ENCODE measurements around the gene INTS14. TPM values are rescaled to one million over a fixed set of nuclear protein-coding genes. Genes with fewer than 3 reads are reported as not detected.

Gene INTS14
- total and polyA plus RNA-seq, 2 experiments from 2014 or later: 25.0 to 30.9 TPM

- H3K27ac ChIP-seq: no peak overlapping the region
- H3K36me3 ChIP-seq: peaks cover 71% of the 10 kb centered on the region
- DNase-seq (ENCODE audit: low read depth in 1 of 2, low spot score in 1 of 2): no peak
- H3K4me1 ChIP-seq (ENCODE audit: low read depth): peaks cover 9% of the 10 kb centered on the region
- H3K9me3 ChIP-seq (ENCODE audit: low read depth): no peaks in the 10 kb centered on the region
- H3K4me3 ChIP-seq: no peak overlapping the region
- TF ChIP-seq, protein P1, sequence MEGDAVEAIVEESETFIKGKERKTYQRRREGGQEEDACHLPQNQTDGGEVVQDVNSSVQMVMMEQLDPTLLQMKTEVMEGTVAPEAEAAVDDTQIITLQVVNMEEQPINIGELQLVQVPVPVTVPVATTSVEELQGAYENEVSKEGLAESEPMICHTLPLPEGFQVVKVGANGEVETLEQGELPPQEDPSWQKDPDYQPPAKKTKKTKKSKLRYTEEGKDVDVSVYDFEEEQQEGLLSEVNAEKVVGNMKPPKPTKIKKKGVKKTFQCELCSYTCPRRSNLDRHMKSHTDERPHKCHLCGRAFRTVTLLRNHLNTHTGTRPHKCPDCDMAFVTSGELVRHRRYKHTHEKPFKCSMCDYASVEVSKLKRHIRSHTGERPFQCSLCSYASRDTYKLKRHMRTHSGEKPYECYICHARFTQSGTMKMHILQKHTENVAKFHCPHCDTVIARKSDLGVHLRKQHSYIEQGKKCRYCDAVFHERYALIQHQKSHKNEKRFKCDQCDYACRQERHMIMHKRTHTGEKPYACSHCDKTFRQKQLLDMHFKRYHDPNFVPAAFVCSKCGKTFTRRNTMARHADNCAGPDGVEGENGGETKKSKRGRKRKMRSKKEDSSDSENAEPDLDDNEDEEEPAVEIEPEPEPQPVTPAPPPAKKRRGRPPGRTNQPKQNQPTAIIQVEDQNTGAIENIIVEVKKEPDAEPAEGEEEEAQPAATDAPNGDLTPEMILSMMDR (IDR thresholded peaks at IDR 0.05; ENCODE audit: low read depth, low read length): no peak
- H3K27me3 ChIP-seq: no peaks in the 10 kb centered on the region
Measured at GRCh38 chr15:65579762-65580161, 31.2 kb downstream of the INTS14 start.

- H3K27ac ChIP-seq: peak overlapping the region; percentile 72
- no peak overlapping the region for H3K4me3 ChIP-seq
- peaks cover 9% of the 10 kb centered on the region for H3K4me1 ChIP-seq (ENCODE audit: low read depth)
- TF ChIP-seq, protein P1 (IDR thresholded peaks at IDR 0.05; ENCODE audit: low read depth, low read length): no peak
- DNase-seq (ENCODE audit: low read depth in 1 of 2, low spot score in 1 of 2): no peak
- no peaks in the 10 kb centered on the region for H3K27me3 ChIP-seq
- peaks cover 65% of the 10 kb centered on the region for H3K36me3 ChIP-seq
- H3K9me3 ChIP-seq (ENCODE audit: low read depth): no peaks in the 10 kb centered on the region
Measured at GRCh38 chr15:65578904-65579728, 31.8 kb downstream of the INTS14 start.

DNA sequence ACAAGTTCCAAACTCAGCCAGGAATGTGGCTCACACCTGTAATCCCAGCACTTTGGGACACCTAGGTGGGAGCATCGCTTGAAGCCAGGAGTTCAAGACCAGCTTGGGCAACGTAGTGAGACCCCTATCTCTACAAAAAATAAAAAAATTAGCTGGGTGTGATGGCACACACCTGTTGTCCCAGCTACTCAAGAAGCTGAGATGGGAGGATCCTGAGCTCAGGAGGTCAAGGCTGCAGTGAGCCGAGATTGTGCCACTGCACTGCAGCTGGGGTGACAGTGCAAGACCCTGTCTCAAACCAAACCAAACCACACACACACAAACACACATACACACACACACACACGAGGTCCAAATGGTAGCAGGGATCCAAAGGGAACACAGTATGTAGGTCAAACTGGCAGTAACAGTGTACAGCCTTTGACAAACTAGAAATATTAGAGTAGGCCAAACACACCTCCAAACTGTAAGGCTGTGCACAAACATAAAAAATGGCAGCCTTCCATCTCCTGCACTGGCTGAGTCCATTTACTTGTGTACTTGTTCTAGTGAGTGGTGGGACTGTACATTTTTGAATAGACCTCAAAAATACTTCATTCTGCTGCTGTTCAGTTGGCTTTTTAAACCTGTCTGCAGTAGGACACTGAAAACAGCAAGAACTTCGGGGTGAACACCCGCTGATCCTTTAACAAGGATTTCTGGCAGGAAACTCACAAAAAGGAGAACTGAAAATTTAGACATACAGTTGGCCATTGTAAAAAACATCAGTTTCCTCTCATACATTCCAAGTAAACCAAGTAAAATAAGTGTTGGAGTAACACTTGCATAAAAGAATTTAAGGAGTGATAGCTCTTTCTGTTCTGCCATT lies 33.6 kb downstream of the INTS14 start:
- H3K9me3 ChIP-seq (ENCODE audit: low read depth): no peaks in the 10 kb centered on the region
- H3K4me1 ChIP-seq (ENCODE audit: low read depth): peaks cover 9% of the 10 kb centered on the region
- TF ChIP-seq, protein P1 (IDR thresholded peaks at IDR 0.05; ENCODE audit: low read depth, low read length): no peak
- peak in 1 of 2 donors; percentile 5 for DNase-seq (ENCODE audit: low read depth in 1 of 2, low spot score in 1 of 2)
- peak overlapping the region; percentile 47 for H3K27ac ChIP-seq
- H3K27me3 ChIP-seq: no peaks in the 10 kb centered on the region
- H3K36me3 ChIP-seq: peaks cover 62% of the 10 kb centered on the region
- H3K4me3 ChIP-seq: no peak overlapping the region

DNA sequence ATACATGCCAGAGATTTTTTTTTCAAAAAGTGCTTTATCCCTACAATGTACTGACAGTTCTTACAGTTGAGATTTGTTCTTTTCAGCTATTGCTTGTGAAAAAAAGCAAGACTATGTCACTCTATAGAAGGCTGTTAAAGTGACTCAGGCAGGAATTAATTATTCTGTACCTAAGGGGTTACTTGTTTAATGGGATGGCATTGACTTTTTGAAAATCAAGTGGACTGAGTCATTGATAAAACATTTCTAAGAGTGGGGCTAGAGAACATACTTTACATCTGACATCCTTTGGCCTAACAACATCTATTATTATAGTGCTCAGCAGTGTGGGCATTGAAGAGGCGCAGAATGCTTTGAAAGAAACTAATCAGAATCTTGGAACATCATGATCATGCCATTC lies 34.3 kb downstream of the INTS14 start:
- Histone ChIP-seq H3K27ac (peak overlapping the region; percentile 79), H3K36me3 (peaks cover 62% of the 10 kb centered on the region), H3K27me3 (no peaks in the 10 kb centered on the region), H3K4me1 (ENCODE audit: low read depth) (peaks cover 9% of the 10 kb centered on the region), H3K4me3 (no peak overlapping the region), H3K9me3 (ENCODE audit: low read depth) (no peaks in the 10 kb centered on the region)
- peak in 1 of 2 donors; percentile 19 for DNase-seq (ENCODE audit: low read depth in 1 of 2, low spot score in 1 of 2)
- TF ChIP-seq, protein P1 (IDR thresholded peaks at IDR 0.05; ENCODE audit: low read depth, low read length): no peak

DNA sequence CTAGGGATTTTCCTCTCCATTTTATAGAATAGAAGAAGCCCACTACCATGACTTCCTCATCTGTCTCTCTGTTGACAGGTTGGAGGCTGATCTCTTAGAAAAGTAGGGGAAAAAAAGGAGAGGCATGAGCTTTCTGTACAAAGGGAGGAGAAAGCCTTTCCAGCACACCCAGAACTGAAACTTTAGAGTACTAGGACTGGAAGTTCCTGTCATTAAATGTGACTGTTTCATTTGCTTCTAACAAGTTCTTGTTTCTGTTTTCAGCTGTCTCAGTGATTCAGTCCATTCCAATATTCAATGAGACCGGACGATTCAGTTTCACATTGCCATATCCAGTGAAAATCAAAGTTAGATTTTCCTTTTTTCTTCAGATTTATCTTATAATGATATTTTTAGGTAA lies 39.0 kb downstream of the INTS14 start:
- no peak for DNase-seq (ENCODE audit: low read depth in 1 of 2, low spot score in 1 of 2)

More for the DNA sequence above, 39.0 kb downstream of the INTS14 start:
- H3K4me1 ChIP-seq (ENCODE audit: low read depth): peaks cover 9% of the 10 kb centered on the region
- peaks cover 53% of the 10 kb centered on the region for H3K36me3 ChIP-seq
- TF ChIP-seq, protein P1 (IDR thresholded peaks at IDR 0.05; ENCODE audit: low read depth, low read length): no peak
- H3K4me3 ChIP-seq: no peak overlapping the region
- H3K27me3 ChIP-seq: no peaks in the 10 kb centered on the region
- no peaks in the 10 kb centered on the region for H3K9me3 ChIP-seq (ENCODE audit: low read depth)
- no peak overlapping the region for H3K27ac ChIP-seq

All from cardiac muscle cell (in vitro differentiated cells and primary cell).